Measurements from ENCODE around the gene SCFD2.
"Not testable (repeated sequence)": the region's sequence is repeated elsewhere in the genome, so short reads cannot be mapped to it uniquely, and the experiment has no call there.

DNA sequence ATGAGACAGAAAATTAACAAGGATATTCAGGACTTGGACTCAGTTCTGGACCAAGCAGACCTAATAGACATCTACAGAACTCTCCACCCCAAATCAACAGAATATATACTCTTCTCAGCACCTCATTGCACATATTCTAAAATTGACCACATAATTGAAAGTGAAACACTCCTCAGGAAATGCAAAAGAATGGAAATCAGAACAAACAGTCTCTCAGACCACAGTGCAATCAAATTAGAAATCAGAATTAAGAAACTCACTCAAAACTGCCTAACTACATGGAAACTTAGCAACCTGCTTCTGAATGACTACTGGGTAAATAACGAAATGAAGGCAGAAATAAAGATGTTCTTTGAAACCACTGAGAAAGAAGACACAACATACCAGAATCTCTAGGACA is 333.0 kb downstream of the SCFD2 start:
- TF ChIP-seq, protein P1, sequence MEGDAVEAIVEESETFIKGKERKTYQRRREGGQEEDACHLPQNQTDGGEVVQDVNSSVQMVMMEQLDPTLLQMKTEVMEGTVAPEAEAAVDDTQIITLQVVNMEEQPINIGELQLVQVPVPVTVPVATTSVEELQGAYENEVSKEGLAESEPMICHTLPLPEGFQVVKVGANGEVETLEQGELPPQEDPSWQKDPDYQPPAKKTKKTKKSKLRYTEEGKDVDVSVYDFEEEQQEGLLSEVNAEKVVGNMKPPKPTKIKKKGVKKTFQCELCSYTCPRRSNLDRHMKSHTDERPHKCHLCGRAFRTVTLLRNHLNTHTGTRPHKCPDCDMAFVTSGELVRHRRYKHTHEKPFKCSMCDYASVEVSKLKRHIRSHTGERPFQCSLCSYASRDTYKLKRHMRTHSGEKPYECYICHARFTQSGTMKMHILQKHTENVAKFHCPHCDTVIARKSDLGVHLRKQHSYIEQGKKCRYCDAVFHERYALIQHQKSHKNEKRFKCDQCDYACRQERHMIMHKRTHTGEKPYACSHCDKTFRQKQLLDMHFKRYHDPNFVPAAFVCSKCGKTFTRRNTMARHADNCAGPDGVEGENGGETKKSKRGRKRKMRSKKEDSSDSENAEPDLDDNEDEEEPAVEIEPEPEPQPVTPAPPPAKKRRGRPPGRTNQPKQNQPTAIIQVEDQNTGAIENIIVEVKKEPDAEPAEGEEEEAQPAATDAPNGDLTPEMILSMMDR (conservative IDR thresholded peaks at IDR 0.05): not testable (repeated sequence)
- not testable (repeated sequence) for TF ChIP-seq EZH2 (IDR thresholded peaks at IDR 0.05; ENCODE audit: low read depth)

Data from PC-9 (cell line).